ENCODE results near the gene POLG.

The POLG gene

GRCh38 chr15:89334510-89335297 lies at the start of gene POLG:
TSS of gene POLG (minus strand) at chr15:89334824. CDS start at chr15:89333754, 1,070 bp downstream.
- peak; percentile 99 for DNase-seq

GRCh38 chr15:89384176-89384604 lies 49.6 kb upstream of the POLG start:
- no peak for DNase-seq

- peak; percentile 27 for DNase-seq
Measured at GRCh38 chr15:89383365-89384175, 48.9 kb upstream of the POLG start.

GRCh38 chr15:89381888-89382686 lies 47.5 kb upstream of the POLG start:
- no peak for DNase-seq

- no peak for DNase-seq
Measured at GRCh38 chr15:89381331-89381730, 46.7 kb upstream of the POLG start.

- no peak for DNase-seq
Measured at GRCh38 chr15:89379818-89380217, 45.2 kb upstream of the POLG start.

GRCh38 chr15:89379251-89379695 lies 44.6 kb upstream of the POLG start:
- no peak for DNase-seq

GRCh38 chr15:89378296-89379151 lies 43.9 kb upstream of the POLG start:
- DNase-seq = no peak

GRCh38 chr15:89377842-89378295 lies 43.2 kb upstream of the POLG start:
- DNase-seq = no peak

- no peak for DNase-seq
Measured at GRCh38 chr15:89377024-89377841, 42.6 kb upstream of the POLG start.

GRCh38 chr15:89376388-89376787 lies 41.8 kb upstream of the POLG start:
- DNase-seq = no peak

- no peak for DNase-seq
Measured at GRCh38 chr15:89375093-89376005, 40.7 kb upstream of the POLG start.

- DNase-seq = no peak
Measured at GRCh38 chr15:89374086-89374981, 39.7 kb upstream of the POLG start.

GRCh38 chr15:89372069-89372935 lies 37.7 kb upstream of the POLG start:
- DNase-seq = no peak

- no peak for DNase-seq
Measured at GRCh38 chr15:89371228-89372044, 36.8 kb upstream of the POLG start.

- no peak for DNase-seq
Measured at GRCh38 chr15:89370978-89371227, 36.3 kb upstream of the POLG start.
